Mesendoderm (in vitro differentiated cells): ENCODE data around the gene MYL2.

Experiments
- DNase-seq: peaks from one replicate; pipeline ENCODE4 v3.0.0; 2013
- H2AK5ac ChIP-seq: 2 replicates; pipeline ENCODE4 v1.6.1; 2013; ENCODE audit warnings: low read length, inconsistent platforms
- H2BK120ac ChIP-seq: 2 replicates; pipeline ENCODE4 v1.6.1; 2013; ENCODE audit warnings: low read depth, mild to moderate bottlenecking, low read length, moderate library complexity, mixed read lengths
- H2BK15ac ChIP-seq: replicated peaks from 2 replicates; pipeline ENCODE4 v1.6.1; 2013; ENCODE audit warnings: low read depth, mild to moderate bottlenecking, moderate library complexity
- H2BK5ac ChIP-seq: 2 replicates; pipeline ENCODE4 v1.6.1; 2013; ENCODE audit warnings: low read length, inconsistent platforms
- H3K18ac ChIP-seq: 2 replicates; pipeline ENCODE4 v1.6.1; 2013; ENCODE audit warnings: mild to moderate bottlenecking, low read length, mixed read lengths
- H3K23ac ChIP-seq: one replicate; pipeline ENCODE4 v1.6.1; 2013; ENCODE audit warnings: low read length
- H3K27ac ChIP-seq: 2 replicates; pipeline ENCODE4 v1.5.1; 2013; ENCODE audit warnings: low read depth, mild to moderate bottlenecking, inconsistent platforms, low read length, moderate library complexity
- H3K27me3 ChIP-seq: 2 replicates; pipeline ENCODE4 v1.6.1; 2013; ENCODE audit warnings: low read length, control low read depth, mild to moderate bottlenecking, inconsistent platforms; ENCODE audit not compliant: insufficient read depth, poor library complexity
- H3K36me3 ChIP-seq: 2 replicates; pipeline ENCODE4 v1.6.1; 2013; ENCODE audit warnings: low read length, inconsistent platforms; ENCODE audit not compliant: control insufficient read depth, insufficient read depth
- H3K4ac ChIP-seq: one replicate; pipeline ENCODE4 v1.6.1; 2013; ENCODE audit warnings: low read depth, mild to moderate bottlenecking, low read length, moderate library complexity
- H3K4me1 ChIP-seq: 2 replicates; pipeline ENCODE4 v1.6.1; 2013; ENCODE audit warnings: low read depth, low read length, inconsistent platforms; ENCODE audit not compliant: control insufficient read depth
- H3K4me2 ChIP-seq: 2 replicates; pipeline ENCODE4 v1.6.1; 2013; ENCODE audit warnings: low read length
- H3K4me3 ChIP-seq: 2 replicates; pipeline ENCODE4 v1.5.1; 2013; ENCODE audit warnings: mild to moderate bottlenecking, low read length
- H3K56ac ChIP-seq: one replicate; pipeline ENCODE4 v1.6.1; 2013; ENCODE audit warnings: low read length
- H3K79me1 ChIP-seq: 2 replicates; pipeline ENCODE4 v1.6.1; 2013; ENCODE audit warnings: low read length, inconsistent platforms
- H3K79me2 ChIP-seq: 2 replicates; pipeline ENCODE4 v1.6.1; 2013; ENCODE audit warnings: mild to moderate bottlenecking, low read length; ENCODE audit not compliant: control insufficient read depth, insufficient read depth
- H3K9ac ChIP-seq: 2 replicates; pipeline ENCODE4 v1.6.1; 2013; ENCODE audit warnings: low read length, inconsistent platforms
- H4K5ac ChIP-seq: one replicate; pipeline ENCODE4 v1.6.1; 2013; ENCODE audit warnings: low read length
- H4K8ac ChIP-seq: one replicate; pipeline ENCODE4 v1.6.1; 2013; ENCODE audit warnings: low read depth, mild to moderate bottlenecking, control low read depth, low read length, moderate library complexity
- WGBS: extraction: QIAGEN DNeasy Blood & Tissue Kit; methylation state at CpG from one replicate; pipeline ENCODE4 v1.1.7; 2013; ENCODE audit warnings: low lambda C conversion rate, missing lambda C conversion rate; ENCODE audit not compliant: insufficient coverage; ENCODE audit errors: extremely low coverage; 5-methylcytosine and 5-hydroxymethylcytosine counted together

The MYL2 gene

DNA sequence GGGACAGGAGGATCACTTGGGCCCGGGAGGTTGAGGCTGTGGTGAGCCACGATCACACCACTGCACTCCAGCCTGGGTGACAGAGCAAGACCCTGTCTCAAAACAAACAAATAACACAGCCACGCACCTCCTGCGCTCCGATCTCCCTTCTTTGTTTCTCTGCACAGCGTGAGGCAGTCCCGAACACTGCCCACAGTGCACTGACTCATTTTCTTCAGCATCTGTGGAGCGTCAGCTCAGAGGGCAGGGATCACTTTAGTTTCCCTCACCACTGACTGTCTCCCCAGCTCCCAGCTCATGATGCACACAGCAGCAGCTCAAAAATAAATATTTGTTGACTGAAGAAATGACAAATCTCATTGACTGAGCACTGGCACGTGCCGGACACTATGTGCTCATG is 883 bp upstream of the MYL2 start:
- Histone ChIP-seq H3K79me1 (no peaks in the 10 kb centered on the region), H2AK5ac (no peak overlapping the region), H3K18ac (no peak overlapping the region), H3K23ac (no peak overlapping the region), H4K8ac (no peak overlapping the region), H4K5ac (no peak overlapping the region), H3K36me3 (no peaks in the 10 kb centered on the region), H3K27ac (no peak overlapping the region), H3K4ac (no peak overlapping the region), H3K56ac (no peak overlapping the region), H3K79me2 (no peaks in the 10 kb centered on the region), H2BK5ac (no peak overlapping the region), H3K4me2 (no peak overlapping the region), H2BK15ac (no peak overlapping the region), H2BK120ac (no peak overlapping the region), H3K4me1 (no peaks in the 10 kb centered on the region), H3K4me3 (no peak overlapping the region), H3K27me3 (no peaks in the 10 kb centered on the region), H3K9ac (no peak overlapping the region)
- no peak for DNase-seq
- no CpG with 5 or more reads among the region's 10 CpGs for WGBS

DNA sequence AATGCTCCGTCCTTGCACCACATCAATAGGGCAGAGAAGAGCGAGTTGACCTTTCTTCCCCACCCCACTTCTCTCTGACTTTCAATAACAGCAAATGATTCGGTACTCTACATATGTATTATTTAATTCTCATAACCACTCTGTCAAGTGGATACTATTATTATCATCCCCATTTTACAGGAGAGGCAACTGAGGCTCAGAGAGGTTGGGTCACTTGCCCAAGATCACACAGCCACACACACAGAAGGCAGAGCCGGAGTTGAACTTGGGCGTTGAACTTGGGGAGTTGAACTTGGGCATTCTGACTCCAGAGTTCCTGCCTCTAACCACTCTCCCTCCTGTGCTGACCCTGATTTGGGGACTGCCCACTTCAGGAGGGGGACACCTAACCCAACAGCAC is 659 bp downstream of the MYL2 start:
- no peak overlapping the region for H2AK5ac ChIP-seq
- no peak overlapping the region for H3K4ac ChIP-seq
- H3K79me2 ChIP-seq, result no peaks in the 10 kb centered on the region
- H2BK5ac ChIP-seq, result no peak overlapping the region
- WGBS, result no CpG with 5 or more reads among the region's 5 CpGs
- no peak overlapping the region for H4K5ac ChIP-seq
- no peaks in the 10 kb centered on the region for H3K36me3 ChIP-seq
- no peaks in the 10 kb centered on the region for H3K27me3 ChIP-seq
- H3K4me2 ChIP-seq, result no peak overlapping the region
- H3K9ac ChIP-seq, result no peak overlapping the region
- no peak overlapping the region for H3K56ac ChIP-seq
- no peaks in the 10 kb centered on the region for H3K79me1 ChIP-seq
- no peak overlapping the region for H2BK15ac ChIP-seq
- H3K4me1 ChIP-seq, result no peaks in the 10 kb centered on the region
- no peak for DNase-seq
- H3K4me3 ChIP-seq, result no peak overlapping the region
- no peak overlapping the region for H3K18ac ChIP-seq
- no peak overlapping the region for H3K27ac ChIP-seq
- H4K8ac ChIP-seq, result no peak overlapping the region
- H2BK120ac ChIP-seq, result no peak overlapping the region
- H3K23ac ChIP-seq, result no peak overlapping the region

DNA sequence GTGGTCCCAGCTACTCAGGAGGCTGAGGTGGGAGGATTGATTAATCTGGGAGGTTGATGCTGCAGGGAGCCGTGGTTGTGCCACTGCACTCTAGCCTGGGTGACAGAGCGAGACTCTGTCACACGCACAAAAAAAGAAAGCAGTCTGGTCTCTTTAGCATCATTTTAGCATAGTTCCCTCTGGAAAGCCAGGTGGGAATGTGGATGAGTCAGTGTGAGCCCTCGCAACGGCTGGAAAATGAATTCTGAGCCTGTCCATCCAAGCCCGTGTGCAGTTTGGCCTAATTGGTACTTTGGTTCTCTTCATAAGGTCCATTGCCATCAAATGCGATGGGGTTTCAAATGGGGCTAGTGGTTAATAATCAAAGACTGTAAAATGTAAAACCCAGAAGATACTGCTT is 2.4 kb downstream of the MYL2 start:
- no peak overlapping the region for H4K8ac ChIP-seq
- no peak overlapping the region for H2BK5ac ChIP-seq
- no peaks in the 10 kb centered on the region for H3K79me1 ChIP-seq
- no peak overlapping the region for H2BK15ac ChIP-seq
- no peaks in the 10 kb centered on the region for H3K79me2 ChIP-seq
- no peak overlapping the region for H3K4me2 ChIP-seq
- no peak overlapping the region for H4K5ac ChIP-seq
- H3K4ac ChIP-seq, result no peak overlapping the region
- H2BK120ac ChIP-seq, result no peak overlapping the region
- H3K27me3 ChIP-seq, result no peaks in the 10 kb centered on the region
- no peaks in the 10 kb centered on the region for H3K4me1 ChIP-seq
- no peak overlapping the region for H3K18ac ChIP-seq
- no peak overlapping the region for H3K27ac ChIP-seq
- no peak overlapping the region for H3K4me3 ChIP-seq
- no peak overlapping the region for H3K23ac ChIP-seq
- H3K9ac ChIP-seq, result no peak overlapping the region
- no peak overlapping the region for H2AK5ac ChIP-seq
- WGBS, result no CpG with 5 or more reads among the region's 7 CpGs
- no peak for DNase-seq
- no peaks in the 10 kb centered on the region for H3K36me3 ChIP-seq
- no peak overlapping the region for H3K56ac ChIP-seq

DNA sequence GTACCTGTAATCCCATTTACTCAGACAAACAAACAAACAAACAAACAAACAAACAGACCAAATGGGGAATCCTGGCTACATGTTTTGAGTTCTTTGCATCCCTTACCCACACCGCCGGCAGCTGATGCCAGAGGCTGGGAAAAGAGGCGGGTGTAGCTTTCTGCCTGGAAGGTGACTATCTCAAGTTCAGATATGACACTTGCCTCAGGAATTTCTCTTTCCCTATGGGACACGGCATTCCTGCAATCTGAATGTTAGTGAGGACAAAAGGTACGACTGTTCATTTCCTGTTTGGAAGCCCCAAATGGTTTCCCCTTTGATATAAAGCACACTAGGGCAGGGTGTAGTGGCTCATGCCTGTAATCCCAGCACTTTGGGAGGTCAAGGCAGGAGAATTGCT is 2.9 kb downstream of the MYL2 start:
- H3K4ac ChIP-seq, result no peak overlapping the region
- H4K5ac ChIP-seq, result no peak overlapping the region
- no peak overlapping the region for H2BK15ac ChIP-seq
- no peaks in the 10 kb centered on the region for H3K4me1 ChIP-seq
- H3K27me3 ChIP-seq, result no peaks in the 10 kb centered on the region
- H4K8ac ChIP-seq, result no peak overlapping the region
- no peaks in the 10 kb centered on the region for H3K79me1 ChIP-seq
- H2BK120ac ChIP-seq, result no peak overlapping the region
- no peak overlapping the region for H3K23ac ChIP-seq
- no peak overlapping the region for H2BK5ac ChIP-seq
- peak; percentile 80 for DNase-seq
- no peak overlapping the region for H3K27ac ChIP-seq
- no peak overlapping the region for H3K4me3 ChIP-seq
- H3K56ac ChIP-seq, result no peak overlapping the region
- no peak overlapping the region for H3K4me2 ChIP-seq
- no CpG with 5 or more reads among the region's 5 CpGs for WGBS
- H3K9ac ChIP-seq, result no peak overlapping the region
- H2AK5ac ChIP-seq, result no peak overlapping the region
- no peaks in the 10 kb centered on the region for H3K79me2 ChIP-seq
- no peak overlapping the region for H3K18ac ChIP-seq
- H3K36me3 ChIP-seq, result no peaks in the 10 kb centered on the region

DNA sequence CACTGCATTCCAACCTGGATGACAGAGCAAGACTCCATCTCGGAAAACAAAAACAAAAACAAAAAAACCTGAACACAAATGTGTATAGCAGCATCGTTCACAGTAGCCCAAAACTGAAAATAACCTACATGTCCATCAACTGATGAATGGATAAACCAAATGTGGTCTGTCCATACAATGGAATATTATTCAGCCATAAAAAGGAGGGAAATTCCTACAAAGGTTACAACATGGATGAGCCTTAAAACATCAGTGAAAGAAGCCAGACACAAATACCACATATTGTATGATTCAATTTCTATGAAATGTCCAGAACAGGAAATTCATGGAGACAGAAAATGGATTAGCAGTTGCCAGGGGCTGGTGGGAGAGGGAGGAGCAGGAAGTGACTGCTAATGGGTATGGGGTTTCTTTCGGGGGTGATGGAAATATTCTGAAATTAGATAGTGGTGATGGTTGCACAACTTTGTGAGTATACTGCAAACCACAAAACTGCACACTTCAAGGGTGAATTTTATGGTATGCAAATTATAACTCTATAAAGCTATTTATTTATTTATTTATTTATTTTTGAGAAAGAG is 4.0 kb downstream of the MYL2 start:
- Histone ChIP-seq H3K4me1 (no peaks in the 10 kb centered on the region), H3K18ac (no peak overlapping the region), H3K27ac (no peak overlapping the region), H2AK5ac (no peak overlapping the region), H3K27me3 (no peaks in the 10 kb centered on the region), H4K8ac (no peak overlapping the region), H3K4ac (no peak overlapping the region), H3K79me1 (no peaks in the 10 kb centered on the region), H4K5ac (no peak overlapping the region), H2BK5ac (no peak overlapping the region), H2BK15ac (no peak overlapping the region), H3K4me2 (no peak overlapping the region), H3K36me3 (no peaks in the 10 kb centered on the region), H2BK120ac (no peak overlapping the region), H3K4me3 (no peak overlapping the region), H3K9ac (no peak overlapping the region), H3K23ac (no peak overlapping the region), H3K79me2 (no peaks in the 10 kb centered on the region), H3K56ac (no peak overlapping the region)
- no peak for DNase-seq
- WGBS, result no CpG with 5 or more reads among the region's 3 CpGs
